ENCODE data around the gene EXOC4. TPM values are rescaled to one million over a fixed set of nuclear protein-coding genes. Genes with fewer than 3 reads are reported as not detected.

The EXOC4 gene
- total and polyA plus RNA-seq, 2 of the 13 experiments (the other 11 are each of a cell fraction or from before 2014, with no cell fraction given) = 22.5 to 39.0 TPM

- H3K9me3 ChIP-seq (ENCODE audit: low read length) = no peaks in the 10 kb centered on the region
- BruUV-seq (replicated peaks) = no TSS peak
- intact Hi-C loops (cut with micrococcal nuclease; ENCODE audit: unreplicated experiment) = no loop called here
- H3K79me2 ChIP-seq (ENCODE audit: insufficient read depth, low read length) = no peaks in the 10 kb centered on the region
- DNase-seq (ENCODE audit: low spot score) = no peak
- no peak for FAIRE-seq
- H3K4me3 ChIP-seq (replicated peaks in 1 of 3; ENCODE audit: insufficient read depth in 1 of 3, low read depth in 2 of 3, low read length in 3 of 3) = no peak overlapping the region
- no peak for ATAC-seq
- CTCF ChIA-PET (ENCODE audit: low intra/inter-chr PET ratio, low total read pairs) = no interaction called here
- no peak overlapping the region for H3K4me2 ChIP-seq (ENCODE audit: low read depth, low read length)
- 93% methylated on average over 2 of the region's 2 CpGs for WGBS (ENCODE audit: low lambda C conversion rate)
- no peak overlapping the region for H3K27ac ChIP-seq (ENCODE audit: extremely low read length, insufficient read depth, low read length)
- H3K36me3 ChIP-seq (replicated peaks in 1 of 2; ENCODE audit: control insufficient read depth in 1 of 2, insufficient read depth in 2 of 2, low read length in 2 of 2) = no peaks in the 10 kb centered on the region; a peak in 1 of 5 replicates
- H3K9ac ChIP-seq (ENCODE audit: insufficient read depth, low read depth, low read length) = no peak overlapping the region
- H2AFZ ChIP-seq (ENCODE audit: low read length) = no peak overlapping the region
- no peak for TF ChIP-seq ATF5 (CRISPR knock-in tag; IDR thresholded peaks at IDR 0.05; ENCODE audit: low read depth)
- TF ChIP-seq HES4 (CRISPR knock-in tag; IDR thresholded peaks at IDR 0.05; ENCODE audit: borderline replicate concordance) = no peak
- no peak for TF ChIP-seq ZNF484 (CRISPR knock-in tag; IDR thresholded peaks at IDR 0.05; ENCODE audit: borderline replicate concordance, low read depth)
- TF ChIP-seq SETDB1 (CRISPR knock-in tag; IDR thresholded peaks at IDR 0.05; ENCODE audit: borderline replicate concordance) = no peak
- no peak for TF ChIP-seq THAP8 (CRISPR knock-in tag; IDR thresholded peaks at IDR 0.05; ENCODE audit: borderline replicate concordance)
- TF ChIP-seq TFE3 (CRISPR knock-in tag; IDR thresholded peaks at IDR 0.05) = no peak
- TF ChIP-seq ZNF460 (CRISPR knock-in tag; IDR thresholded peaks at IDR 0.05; ENCODE audit: borderline replicate concordance) = no peak
- TF ChIP-seq DR1 (CRISPR knock-in tag; IDR thresholded peaks at IDR 0.05) = no peak
- no peak for TF ChIP-seq SUZ12 (IDR thresholded peaks at IDR 0.05; ENCODE audit: low read depth, low read length)
- TF ChIP-seq CCAR2 (optimal IDR thresholded peaks at IDR 0.05; ENCODE audit: low read depth, low read length) = no peak
- no peak for TF ChIP-seq ZSCAN29 (CRISPR knock-in tag; conservative IDR thresholded peaks at IDR 0.05)
- TF ChIP-seq ZNF747 (CRISPR knock-in tag; IDR thresholded peaks at IDR 0.05; ENCODE audit: borderline replicate concordance) = no peak
- TF ChIP-seq AHR (CRISPR knock-in tag; IDR thresholded peaks at IDR 0.05) = no peak
- TF ChIP-seq NRL (CRISPR knock-in tag; IDR thresholded peaks at IDR 0.05; ENCODE audit: borderline replicate concordance) = no peak
- POLR2A ChIA-PET = no interaction called here
- H3K27me3 ChIP-seq (ENCODE audit: control insufficient read depth in 1 of 2, insufficient read depth in 2 of 2, low read length in 2 of 2) = no peaks in the 10 kb centered on the region
- in situ Hi-C loops (cut with HindIII; ENCODE audit: extremely low pct_ligation_motif_present, low pct_unique_long_range_greater_than_20kb) = no loop called here
- H4K20me1 ChIP-seq (ENCODE audit: insufficient read depth, low read length) = no peaks in the 10 kb centered on the region
- H3K4me1 ChIP-seq (ENCODE audit: insufficient read depth, low read length) = peaks cover 14% of the 10 kb centered on the region; the same call in 1 of the 2 replicates
Observed at GRCh38 chr7:133704453-133704852, 451.6 kb downstream of the EXOC4 start.

All from HepG2 (cell line).